Inflammatory macrophage (primary cell): ENCODE results near the gene SFMBT2.
"Not testable (repeated sequence)": the region's sequence is repeated elsewhere in the genome, so short reads cannot be mapped to it uniquely, and the experiment has no call there.

ENCODE experiments used
- DNase-seq, 2 donors: peaks; one replicate each; pipeline ENCODE4 v3.0.0-alpha.2; 2020 to 2022

SFMBT2 gene

DNA sequence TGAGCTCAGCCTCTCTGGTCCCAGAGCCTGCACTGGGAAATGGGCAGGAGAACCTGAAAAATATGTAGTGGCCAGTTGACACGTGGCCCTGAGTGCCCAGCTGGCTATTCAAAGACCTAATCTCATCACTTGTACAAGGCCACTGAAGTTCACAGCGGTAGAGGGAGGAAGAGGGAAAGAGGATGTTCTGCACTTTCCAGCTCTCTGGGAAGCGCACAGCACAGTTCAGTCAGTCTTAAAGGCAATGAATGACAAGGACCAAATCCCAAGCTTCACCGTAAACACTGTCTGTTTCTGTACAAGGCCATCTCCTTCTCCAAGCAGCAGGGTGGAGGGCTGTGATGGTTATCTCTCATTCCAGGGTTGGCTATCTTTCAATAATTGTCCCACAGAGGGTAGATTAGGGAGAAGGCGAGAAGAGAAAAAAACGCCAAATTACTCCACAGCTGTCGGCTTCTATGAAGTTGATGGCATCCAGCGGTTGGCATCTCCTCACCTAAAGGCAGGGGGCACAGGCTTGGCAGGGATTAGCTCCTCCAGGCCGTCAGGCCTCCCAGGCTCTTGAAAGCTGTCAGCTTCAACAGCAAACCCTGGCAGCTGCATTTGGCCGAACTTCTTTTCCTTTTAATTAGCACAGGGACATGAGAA lies 10.6 kb downstream of the SFMBT2 start:
- DNase-seq = no peak

DNA sequence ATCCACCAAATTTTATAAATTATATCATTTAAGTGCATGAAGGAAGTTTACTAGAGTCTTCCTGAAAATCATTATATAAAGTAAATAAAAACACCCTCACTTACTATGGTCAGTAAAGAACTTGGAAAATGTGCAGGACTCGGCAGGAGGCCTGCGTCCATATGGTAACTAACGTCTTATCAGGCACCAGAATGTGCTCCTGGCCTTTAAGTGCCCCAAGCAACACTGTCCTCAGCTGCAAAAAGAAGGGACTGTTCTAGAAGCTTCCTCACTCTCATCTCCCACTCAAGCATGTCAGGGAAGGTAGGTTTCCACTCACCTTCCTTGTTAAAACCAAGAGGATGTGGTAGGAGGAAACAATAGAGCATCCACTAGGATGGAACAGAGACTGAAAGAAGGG lies 11.3 kb downstream of the SFMBT2 start:
- DNase-seq = no peak

DNA sequence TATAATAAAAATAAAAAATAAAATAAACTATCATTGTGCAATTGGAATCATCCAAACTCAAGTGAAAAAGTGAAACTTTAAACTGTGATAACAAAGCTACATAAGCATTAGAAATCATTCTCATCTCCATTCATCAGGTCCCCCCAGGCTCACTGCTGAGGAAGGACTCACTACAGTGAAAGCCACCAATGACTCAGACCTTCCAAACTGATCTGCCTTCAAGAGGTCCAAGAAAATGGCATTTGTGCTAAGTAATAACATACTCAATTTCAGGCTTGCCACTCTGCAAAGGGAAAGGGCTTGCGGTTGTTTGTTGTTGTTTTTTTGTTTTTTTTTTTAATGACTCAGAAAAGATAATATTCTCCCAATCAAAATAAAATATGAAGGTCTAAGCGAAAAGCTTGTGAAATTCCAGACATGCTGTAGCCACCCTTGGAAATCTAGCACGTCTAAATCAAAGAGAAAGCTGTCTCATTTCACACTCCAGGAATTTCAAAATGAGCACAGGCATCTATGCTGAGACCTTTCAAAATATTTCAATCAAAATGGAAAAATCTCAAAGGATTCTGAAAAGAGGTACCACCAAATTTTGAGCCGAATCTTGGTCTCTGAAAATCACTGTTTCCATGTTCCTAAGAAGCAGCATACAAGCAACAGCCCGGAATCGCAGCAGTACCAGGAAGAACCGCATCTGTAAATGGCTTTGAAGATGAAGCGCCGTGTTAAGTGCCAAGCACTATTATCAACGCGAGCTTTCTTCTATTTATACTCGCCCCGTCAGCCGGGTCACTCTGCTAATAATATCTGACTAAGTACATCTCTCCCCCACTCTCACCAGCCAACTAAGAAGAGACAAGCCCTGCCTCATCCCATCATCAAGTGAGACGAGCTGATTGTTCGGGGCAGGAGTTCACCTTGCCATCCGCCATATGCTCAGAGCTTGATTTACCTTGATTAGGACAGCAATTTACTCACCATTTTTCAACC lies 13.5 kb downstream of the SFMBT2 start:
- no peak for DNase-seq

DNA sequence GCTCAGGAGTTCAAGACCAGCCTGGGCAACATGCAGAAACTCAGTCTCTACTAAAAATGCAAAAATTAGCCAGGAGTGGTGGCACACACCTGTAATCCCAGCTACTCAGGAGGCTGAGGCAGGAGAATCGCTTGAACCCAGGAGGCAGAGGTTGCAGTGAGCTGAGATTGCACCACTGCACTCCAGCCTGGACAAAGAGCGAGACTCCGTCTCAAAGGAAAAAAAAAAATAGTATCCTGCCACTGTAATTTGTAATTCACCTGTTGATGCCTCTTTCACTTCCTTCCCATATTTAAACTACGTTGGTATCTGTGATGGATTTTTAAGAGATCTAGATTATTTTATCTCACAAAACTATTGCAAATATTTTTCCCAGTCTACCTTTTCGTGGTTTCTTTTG lies 18.5 kb downstream of the SFMBT2 start:
- DNase-seq = not testable (repeated sequence)

DNA sequence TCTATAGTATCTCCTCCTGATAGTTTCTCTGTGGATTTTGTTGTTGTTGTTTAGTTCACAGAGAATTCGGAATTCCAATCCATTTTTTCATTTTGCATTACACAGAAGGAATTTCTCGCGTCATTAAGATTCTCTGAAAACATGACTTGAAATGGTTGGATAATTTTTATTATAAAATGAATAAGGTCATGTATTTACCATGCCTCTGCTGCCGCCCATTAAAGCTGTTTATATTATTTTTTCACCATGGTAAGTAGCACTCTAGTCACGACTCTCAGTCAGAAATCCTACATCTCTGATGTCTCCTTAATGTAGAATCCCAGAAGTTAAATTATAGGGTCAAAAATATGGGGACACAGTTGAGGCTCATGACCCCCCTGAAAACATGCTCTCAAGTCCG lies 19.1 kb downstream of the SFMBT2 start:
- no peak for DNase-seq

DNA sequence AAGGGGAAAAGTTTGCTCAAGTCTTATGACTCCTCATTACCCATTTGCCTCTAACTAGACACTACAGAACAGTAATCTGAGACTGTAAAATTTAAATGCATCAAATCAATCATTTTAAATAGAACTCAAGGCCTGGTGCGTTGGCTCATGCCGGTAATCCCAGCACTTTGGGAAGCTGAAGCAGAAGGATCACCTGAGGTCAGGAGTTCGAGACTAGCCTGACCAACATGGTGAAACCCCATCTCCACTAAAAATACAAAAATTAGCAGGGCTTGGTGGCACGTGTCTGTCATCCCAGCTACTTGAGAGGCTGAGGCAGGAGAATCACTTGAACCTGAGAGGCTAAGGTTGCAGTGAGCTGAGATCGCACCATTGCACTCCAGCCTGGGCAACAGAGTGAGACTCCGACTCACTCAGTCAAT lies 20.1 kb downstream of the SFMBT2 start:
- DNase-seq = not testable (repeated sequence)

DNA sequence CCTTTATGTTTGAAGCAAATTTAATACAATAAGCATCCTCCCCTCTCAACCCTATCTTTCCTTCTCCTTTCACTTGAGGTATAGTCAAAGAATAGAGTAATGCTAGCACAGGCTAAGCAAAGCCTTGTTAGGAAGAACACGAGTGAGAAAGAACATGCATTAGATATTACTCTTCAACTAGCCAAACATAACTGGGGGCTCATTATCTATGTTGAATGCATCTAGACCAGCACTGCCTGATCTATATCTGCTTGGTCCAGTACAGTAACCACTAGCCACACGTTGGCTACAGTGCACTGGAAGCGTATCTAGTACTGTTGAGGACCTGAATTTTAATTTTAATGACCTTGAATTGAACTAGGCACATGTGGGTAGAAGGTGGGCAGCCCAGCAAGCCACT lies 21.0 kb downstream of the SFMBT2 start:
- DNase-seq = no peak

DNA sequence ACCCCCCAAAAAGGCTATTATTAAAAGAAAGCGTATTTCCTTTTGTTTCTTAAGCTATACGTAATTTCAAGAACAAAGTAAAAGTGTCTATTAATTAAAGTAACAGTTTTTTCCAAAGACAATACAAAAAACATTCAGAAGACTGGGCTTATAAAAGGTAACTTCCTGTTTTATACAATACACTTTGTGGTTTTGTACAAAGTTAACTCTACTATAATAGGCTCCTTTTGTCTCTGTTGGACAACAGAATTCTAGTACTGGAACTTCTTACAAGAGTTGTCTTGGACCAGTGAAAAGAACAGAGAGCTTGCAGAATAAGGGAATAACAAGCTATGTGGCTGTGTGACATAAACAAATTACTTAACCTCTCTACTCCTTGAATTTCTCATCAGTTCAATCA lies 21.5 kb downstream of the SFMBT2 start:
- no peak for DNase-seq

DNA sequence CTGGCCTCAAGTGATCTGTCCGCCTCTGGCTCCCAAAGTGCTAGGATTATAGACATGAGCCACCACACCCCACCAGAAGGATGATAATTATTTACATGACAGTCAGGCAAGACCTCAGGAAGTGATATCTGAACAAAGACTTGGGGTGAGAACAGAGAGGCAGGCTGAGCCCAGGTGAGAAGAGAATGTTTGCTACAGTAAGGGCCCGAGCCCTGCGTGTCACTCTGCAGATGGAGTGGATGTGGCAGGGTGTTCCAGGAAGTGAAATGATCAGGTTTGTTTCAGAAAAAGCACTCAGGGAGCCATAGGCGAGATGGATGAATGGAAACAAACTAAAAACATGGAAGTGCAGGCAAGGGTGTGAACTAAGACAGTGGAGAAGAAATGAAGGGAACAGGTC lies 22.2 kb downstream of the SFMBT2 start:
- no peak for DNase-seq

DNA sequence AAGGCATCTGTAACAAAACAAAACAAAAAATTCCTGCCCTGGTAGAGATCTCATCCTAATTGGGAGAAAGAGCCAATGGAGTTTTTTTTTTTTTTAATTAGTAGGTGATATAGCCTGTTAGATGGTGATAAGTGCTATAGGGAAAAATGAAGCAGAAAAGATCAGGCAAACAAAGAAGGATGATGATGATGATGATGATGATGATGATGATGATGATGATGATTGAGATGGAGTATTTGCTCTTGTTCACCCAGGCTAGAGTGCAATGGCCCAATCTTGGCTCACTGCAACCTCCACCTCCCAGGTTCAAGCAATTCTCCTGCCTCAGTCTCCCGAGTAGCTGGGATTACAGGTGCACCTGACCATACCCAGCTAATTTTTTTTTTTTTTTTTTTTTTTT lies 22.7 kb downstream of the SFMBT2 start:
- not testable (repeated sequence) for DNase-seq

DNA sequence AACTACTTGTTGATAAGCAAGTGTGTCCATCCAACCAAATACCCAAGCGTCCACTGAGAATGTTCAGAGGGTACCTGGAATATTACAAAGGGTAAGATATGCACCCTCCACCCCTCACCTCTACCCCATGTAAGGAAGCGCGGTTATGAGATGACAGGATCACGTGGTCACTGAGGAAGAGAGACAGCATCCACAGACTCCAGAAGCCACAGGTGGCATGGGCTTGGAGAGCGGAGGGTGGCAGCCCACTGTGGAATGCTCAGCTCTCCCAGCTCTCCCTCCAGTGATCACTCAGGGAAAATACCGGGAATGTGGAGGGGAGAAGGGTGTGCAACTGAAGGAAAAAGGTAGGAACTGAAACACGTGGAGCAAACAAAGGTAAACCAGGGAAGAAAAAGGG lies 25.7 kb downstream of the SFMBT2 start:
- DNase-seq = no peak

DNA sequence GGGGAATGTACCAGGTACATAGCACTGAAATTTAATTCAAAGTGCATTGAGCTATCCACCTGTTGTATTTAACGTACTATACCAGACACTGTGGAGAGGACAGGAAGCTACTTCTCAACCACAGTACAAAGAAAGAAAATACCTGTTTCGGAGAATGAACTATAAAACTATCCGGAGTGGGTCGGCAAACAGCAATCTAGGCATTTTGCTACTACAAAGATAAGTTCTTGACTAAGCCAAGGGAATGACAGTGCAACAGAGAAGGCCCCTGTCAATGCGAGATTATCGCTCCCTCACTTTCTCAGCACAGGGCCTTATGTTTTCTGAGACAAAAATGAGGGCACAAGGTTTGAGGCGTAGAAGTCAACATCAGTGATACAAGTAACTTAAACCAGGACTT lies 27.4 kb downstream of the SFMBT2 start:
- DNase-seq = no peak

DNA sequence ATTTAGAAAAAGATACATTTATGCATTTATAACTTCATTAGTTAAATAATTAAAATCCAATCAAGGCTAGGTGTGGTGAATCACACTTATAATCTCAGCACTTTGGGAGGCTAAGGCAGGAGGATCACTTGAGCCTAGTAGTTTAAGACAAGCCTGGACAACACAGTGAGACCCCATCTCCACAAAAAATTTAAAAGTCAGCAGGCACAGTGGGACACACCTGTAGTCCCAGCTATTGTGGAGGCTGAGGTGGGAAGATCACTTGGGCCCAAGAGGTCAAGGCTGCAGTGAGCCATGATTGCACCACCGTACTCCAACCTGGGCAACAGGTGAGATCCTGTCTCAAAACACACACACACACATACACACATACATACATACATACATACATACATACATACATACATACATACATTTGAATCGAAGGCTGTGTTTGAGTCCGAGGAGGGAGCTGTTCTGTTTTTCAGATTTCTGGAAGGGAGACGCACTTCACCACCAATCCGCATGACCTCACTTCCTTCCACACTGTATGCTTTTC lies 30.1 kb downstream of the SFMBT2 start:
- no peak for DNase-seq

DNA sequence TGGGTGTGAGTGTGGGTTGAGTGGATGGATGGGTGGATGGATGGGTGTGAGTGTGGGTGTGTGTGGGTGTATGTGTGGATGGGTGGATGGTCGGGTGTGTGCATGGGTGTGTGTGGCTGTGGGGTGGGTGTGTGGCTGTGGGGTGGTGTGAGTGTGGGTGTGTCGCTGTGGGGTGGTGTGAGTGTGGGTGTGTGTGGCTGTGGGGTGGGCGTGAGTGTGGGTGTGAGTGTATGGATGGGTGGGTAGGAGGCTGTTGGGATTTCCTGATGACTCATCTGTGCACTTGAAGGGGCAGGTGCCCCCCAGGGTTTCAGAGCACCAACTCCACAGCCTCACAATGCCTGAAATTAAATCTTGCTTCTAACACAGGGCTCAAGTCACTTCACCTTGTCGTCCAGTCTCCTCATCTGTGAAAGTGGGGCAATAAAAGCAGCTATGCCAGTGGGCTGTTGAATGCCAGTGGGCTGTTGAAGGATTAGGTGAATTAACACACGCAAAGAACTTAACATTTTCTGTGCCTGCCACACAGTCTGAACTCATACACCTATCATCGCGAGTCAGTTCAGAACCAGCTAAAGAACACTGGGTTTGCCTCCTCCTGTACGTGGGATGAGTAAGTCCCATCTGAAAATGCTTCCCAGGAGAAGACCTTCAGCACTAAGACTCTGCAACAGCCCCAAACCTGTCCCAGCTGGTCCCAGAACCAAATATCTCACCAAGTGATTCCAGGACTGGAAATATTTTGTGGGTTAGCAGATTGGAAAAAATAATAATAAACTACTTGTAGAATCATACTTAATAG lies 32.0 kb downstream of the SFMBT2 start:
- no peak for DNase-seq

DNA sequence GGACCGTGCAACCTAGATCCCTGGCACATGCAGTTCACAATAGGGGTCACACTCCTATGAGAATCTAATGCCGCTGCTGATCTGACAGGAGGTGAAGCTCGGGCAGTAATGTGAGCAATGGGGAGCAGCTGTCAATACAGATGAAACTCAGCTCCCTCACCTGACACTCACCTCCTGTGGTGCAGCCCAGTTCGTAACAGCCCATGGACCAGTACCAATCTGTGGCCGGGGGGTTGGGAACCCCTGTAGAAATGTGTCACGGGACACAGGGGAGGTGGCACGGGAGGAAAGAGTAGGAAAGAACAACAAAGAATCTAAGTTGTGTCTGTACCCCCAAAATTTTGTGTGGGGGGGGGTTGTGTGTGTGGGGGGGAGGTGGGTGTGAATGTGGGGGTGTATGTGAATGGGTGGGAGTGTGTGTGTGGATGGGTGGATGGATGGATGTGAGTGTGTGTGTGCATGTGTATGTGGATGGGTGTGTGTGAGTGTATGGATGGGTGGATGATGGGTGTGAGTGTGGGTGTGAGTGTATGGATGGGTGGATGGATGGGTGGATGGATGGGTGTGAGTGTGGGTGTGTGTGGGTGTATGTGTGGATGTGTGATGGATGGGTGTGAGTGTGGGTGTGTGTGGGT lies 33.1 kb downstream of the SFMBT2 start:
- DNase-seq = no peak

DNA sequence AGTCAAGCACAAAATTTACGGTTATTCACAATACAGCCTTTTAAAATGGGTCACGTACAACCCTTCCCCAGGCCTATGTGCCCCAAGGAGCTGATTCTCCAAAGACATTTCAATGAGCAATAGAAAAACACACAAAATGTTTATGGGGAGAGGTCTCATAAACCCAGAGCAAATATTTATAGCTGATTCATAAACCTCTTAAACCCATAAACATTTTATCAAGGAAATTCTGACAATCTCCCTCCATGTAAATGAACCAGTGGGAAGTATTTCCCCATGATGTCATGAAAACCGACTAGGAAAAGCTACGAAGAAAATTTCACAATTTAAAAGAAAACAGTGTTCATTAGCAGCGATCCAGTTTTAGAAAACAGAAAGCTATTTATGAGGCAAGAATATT lies 36.0 kb downstream of the SFMBT2 start:
- DNase-seq = no peak

DNA sequence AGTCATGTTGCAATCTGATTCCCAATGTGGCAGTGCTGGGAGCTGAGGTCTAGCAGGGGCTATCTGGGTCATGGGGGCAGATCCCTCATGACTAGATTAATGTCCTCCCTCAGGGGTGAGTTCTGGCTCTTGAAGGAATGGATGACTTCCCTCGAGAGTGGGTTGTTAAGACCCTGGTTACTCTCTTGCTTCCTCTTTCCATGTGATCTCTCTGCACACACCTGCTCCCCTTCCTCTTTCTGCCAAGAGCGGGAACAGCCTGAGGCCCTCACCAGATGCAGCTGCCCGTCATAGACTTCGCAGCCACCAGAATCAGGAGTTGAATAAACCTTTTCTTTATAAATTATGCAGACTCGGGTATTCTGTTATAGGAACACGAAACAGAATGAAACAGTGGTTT lies 37.8 kb downstream of the SFMBT2 start:
- no peak for DNase-seq

DNA sequence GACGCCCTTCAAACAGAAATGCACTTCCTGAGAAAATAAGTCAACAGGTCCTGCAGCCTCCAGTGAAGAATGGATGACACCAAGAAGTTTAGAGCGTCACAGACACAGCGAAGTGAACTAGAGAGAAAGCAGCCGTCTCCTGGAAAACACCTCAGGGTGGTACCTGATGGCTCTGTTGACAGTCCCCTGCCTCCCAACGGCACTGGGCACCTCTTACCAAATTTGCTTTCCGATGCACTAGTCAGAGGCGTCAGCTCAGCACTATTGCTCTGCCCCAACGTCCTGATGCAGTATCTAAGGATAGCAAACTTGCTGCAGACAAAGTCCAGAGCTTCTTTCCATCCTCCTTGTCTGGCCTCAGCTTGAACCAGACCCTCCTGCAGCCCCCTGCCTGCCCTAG lies 38.3 kb downstream of the SFMBT2 start:
- DNase-seq = no peak

DNA sequence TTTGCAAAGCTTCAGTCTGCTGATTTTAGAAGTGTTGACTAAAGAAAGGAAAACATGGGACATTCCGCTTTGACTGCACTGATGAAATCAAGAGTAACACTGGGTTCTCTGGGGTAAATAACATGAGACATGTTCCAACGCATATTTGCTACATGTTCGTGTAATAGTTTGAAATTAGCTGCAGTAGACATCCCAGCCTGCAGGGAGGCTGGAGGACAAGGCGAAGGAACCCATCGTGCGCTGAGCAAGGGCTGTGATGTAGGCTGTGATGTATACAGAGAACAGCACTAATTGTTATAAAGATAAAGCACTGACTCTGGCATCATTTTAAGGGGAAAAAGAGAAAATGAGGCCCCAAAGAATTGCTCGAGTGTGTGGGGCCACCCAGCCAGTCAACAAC lies 40.3 kb downstream of the SFMBT2 start:
- DNase-seq = no peak

DNA sequence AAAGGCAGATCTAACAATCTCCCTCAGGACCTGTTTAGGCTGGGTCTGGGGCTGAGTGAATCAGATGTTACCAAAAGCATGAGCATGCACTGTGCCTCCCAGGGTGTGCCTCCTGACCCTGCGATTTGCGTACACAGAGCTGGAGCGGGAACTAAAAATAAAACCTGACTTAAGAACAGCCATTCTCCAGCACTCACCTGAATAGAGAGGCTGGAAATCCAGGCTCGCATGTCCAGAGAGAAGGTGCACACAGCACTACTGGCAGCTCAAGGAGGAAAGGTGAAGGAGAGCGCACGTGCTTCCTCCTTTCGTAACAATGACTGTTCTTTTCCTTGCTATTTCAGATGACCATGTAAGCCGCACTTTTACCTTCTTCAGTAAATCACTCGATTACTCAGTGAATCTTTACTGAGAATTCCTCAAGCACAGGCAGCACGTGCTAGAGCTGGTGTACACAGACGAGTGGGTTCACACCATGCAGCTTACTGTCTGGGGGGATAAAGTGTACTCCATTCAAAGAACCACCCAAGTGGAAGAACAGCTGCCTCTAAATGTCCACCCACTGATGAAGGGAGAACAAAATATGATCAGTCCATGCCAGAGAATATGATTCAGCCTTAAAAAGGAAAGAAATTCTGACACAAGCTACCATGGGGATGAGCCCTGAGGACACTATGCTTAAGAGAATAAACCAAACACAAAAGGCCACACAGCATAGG lies 45.6 kb downstream of the SFMBT2 start:
- no peak for DNase-seq

DNA sequence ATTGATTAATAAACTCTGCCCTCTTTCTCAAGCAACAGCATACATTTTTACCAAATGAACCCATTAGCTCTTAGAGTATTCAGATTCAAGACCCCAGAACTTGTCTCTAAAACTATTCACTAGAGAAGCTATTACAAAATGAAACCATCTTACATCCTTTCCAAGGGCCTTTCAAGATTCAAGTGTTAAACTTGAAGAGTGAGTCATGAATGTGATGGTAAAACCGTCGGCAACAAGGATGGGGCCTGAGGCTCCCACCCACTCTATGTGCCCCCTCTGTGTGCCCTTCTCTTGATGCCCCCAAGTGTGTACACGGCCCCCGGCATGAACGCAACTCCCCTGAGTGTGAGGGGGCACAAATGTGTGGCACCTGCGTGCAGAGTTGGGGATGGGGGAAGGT lies 46.4 kb downstream of the SFMBT2 start:
- no peak for DNase-seq

DNA sequence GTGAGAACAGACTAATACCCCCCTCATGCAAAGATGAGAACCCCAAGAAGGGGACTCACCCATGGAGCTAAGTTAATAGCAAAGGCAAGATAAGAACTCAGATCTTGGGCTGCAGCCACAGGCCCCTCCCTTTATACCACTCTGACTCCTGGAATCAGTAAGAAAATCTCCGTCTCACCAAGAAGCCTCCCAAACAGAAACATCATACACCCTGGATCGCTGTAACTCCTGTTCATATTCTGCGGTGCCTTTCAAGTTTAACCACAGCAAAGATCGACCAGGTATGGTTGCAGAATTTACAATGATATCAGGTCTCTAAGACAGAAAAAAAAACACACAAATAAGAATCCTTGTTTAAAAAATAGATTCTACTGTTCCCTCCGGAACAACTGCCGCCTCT lies 47.1 kb downstream of the SFMBT2 start:
- DNase-seq = no peak
